B cell (primary cell): ENCODE results near the gene BBIP1. TPM values are rescaled to one million over a fixed set of nuclear protein-coding genes. Genes with fewer than 3 reads are reported as not detected.

ENCODE experiments used
- ATAC-seq: fragments of 200-7000 bp; cut with Tn5 transposase; one replicate; pipeline ENCODE4 v1.10.0; 2021; ENCODE audit warnings: low read depth, mild to moderate bottlenecking, moderate number of reproducible peaks, moderate library complexity
- CTCF ChIA-PET: fragments of 350-600 bp; sonication (Branson Sonifier 250); formaldehyde crosslinking; loops from one replicate; lab custom pipeline; 2021; ENCODE audit warnings: antibody characterized with exemption, inconsistent platforms; lab: Charles Lee
- POLR2A ChIA-PET: fragments of 350-600 bp; sonication (Branson Sonifier 250); formaldehyde crosslinking; loops from one replicate; lab custom pipeline; 2021; ENCODE audit warnings: antibody characterized with exemption; lab: Charles Lee
- DNase-seq: peaks from one replicate; pipeline ENCODE4 v3.0.0; 2013
- H2AFZ ChIP-seq: 2 replicates; pipeline ENCODE4 v1.6.1; 2012; ENCODE audit warnings: mild to moderate bottlenecking, low read depth, low read length; ENCODE audit not compliant: insufficient read depth, poor library complexity, severe bottlenecking
- H3K27ac ChIP-seq, 2 donors: 1 replicate in 1 of 2; 2 replicates in 1 of 2; pipeline ENCODE4 v1.5.1; 2012 to 2013; ENCODE audit warnings: low read length in 2 of 2, mild to moderate bottlenecking in 2 of 2, moderate library complexity in 1 of 2
- H3K27me3 ChIP-seq, 4 experiments: fragments of 200-600 bp in 1 of 4; sonication (generic) in 1 of 4; replicated peaks in 1 of 4; 1 replicate in 2 of 4; 2 replicates in 2 of 4; pipeline versions ENCODE4 v1.6.1 to v1.7.0; 2013 to 2016; ENCODE audit warnings: low read length in 3 of 4, mild to moderate bottlenecking in 2 of 4, mixed read lengths in 1 of 4, moderate library complexity in 1 of 4; ENCODE audit not compliant: insufficient read depth in 4 of 4, control insufficient read depth in 3 of 4; ENCODE audit errors: control extremely low read depth in 1 of 4
- H3K36me3 ChIP-seq, 2 experiments: replicated peaks in 1 of 2; 1 replicate in 1 of 2; 2 replicates in 1 of 2; pipeline versions ENCODE4 v1.6.1 to v1.7.1; 2013; ENCODE audit warnings: low read length in 1 of 2; ENCODE audit not compliant: insufficient read depth in 2 of 2, control insufficient read depth in 1 of 2; ENCODE audit errors: control extremely low read depth in 1 of 2, extremely low read depth in 1 of 2
- H3K4me1 ChIP-seq, 2 donors: fragments of 200-600 bp in 1 of 2; sonication (generic) in 1 of 2; 1 replicate in 1 of 2; 2 replicates in 1 of 2; pipeline versions ENCODE4 v1.5.1 to v1.6.1; 2013 to 2017; ENCODE audit warnings: low read length in 2 of 2; ENCODE audit not compliant: control insufficient read depth in 2 of 2, insufficient read depth in 2 of 2
- H3K4me2 ChIP-seq: replicated peaks from 2 replicates; pipeline ENCODE3; 2012; ENCODE audit warnings: mild to moderate bottlenecking, low read depth, low read length; ENCODE audit not compliant: poor library complexity, severe bottlenecking
- H3K4me3 ChIP-seq, 5 experiments: fragments of 200-600 bp in 1 of 5; sonication (generic) in 1 of 5; 1 replicate in 3 of 5; 2 replicates in 2 of 5; pipeline versions ENCODE4 v1.5.1 to v1.7.0; 2011 to 2016; ENCODE audit warnings: low read length in 4 of 5, mild to moderate bottlenecking in 4 of 5, low read depth in 2 of 5, control low read depth in 1 of 5, moderate library complexity in 1 of 5; ENCODE audit not compliant: insufficient read depth in 1 of 5; ENCODE audit errors: control extremely low read depth in 1 of 5, extremely low read depth in 1 of 5
- H3K79me2 ChIP-seq: fragments of 200-600 bp; sonication (generic); one replicate; pipeline ENCODE4 v1.6.0; 2016; ENCODE audit warnings: low read length; ENCODE audit not compliant: control insufficient read depth, insufficient read depth
- H3K9ac ChIP-seq: fragments of 200-600 bp; sonication (generic); 2 replicates; pipeline ENCODE4 v1.6.1; 2017; ENCODE audit warnings: mild to moderate bottlenecking, low read length, moderate library complexity
- H3K9me3 ChIP-seq, 3 donors: one replicate each; pipeline versions ENCODE4 v1.6.1 to v1.7.1; 2013; ENCODE audit warnings: low read length in 2 of 3; ENCODE audit not compliant: control insufficient read depth in 2 of 3, insufficient read depth in 1 of 3; ENCODE audit errors: control extremely low read depth in 1 of 3
- H4K20me1 ChIP-seq: 2 replicates; pipeline ENCODE4 v1.6.0; 2012; ENCODE audit warnings: mild to moderate bottlenecking, low read length; ENCODE audit not compliant: insufficient read depth, control insufficient read depth, poor library complexity, severe bottlenecking
- H3K27ac Mint-ChIP-seq: one replicate; pipeline ENCODE4 v1.8.0; 2021; ENCODE audit warnings: mixed read lengths
- H3K27me3 Mint-ChIP-seq: one replicate; pipeline ENCODE4 v1.8.0; 2021; ENCODE audit warnings: mixed read lengths
- H3K4me1 Mint-ChIP-seq: one replicate; pipeline ENCODE4 v1.8.0; 2021; ENCODE audit warnings: mixed read lengths
- H3K4me3 Mint-ChIP-seq: one replicate; pipeline ENCODE4 v1.8.0; 2021; ENCODE audit warnings: mixed read lengths
- H3K9me3 Mint-ChIP-seq: one replicate; pipeline ENCODE4 v1.8.0; 2022; ENCODE audit warnings: mixed read lengths; ENCODE audit not compliant: insufficient read depth
- CTCF ChIP-seq: fragments of 200-600 bp; IDR thresholded peaks from one replicate; pipeline ENCODE4 v1.8.0; 2022; ENCODE audit warnings: antibody characterized with exemption, mild to moderate bottlenecking
- EZH2 ChIP-seq: IDR thresholded peaks from 2 replicates; pipeline ENCODE4 v1.6.1; 2012; ENCODE audit warnings: borderline replicate concordance, low read depth, mild to moderate bottlenecking, moderate library complexity, low read length; ENCODE audit not compliant: insufficient read depth, poor library complexity, severe bottlenecking
- WGBS: methylation state at CpG from one replicate; pipeline ENCODE4 v1.1.5; 2013; ENCODE audit warnings: missing lambda C conversion rate; ENCODE audit not compliant: insufficient coverage; 5-methylcytosine and 5-hydroxymethylcytosine counted together
- intact Hi-C: fragments of 100-400 bp; cut with micrococcal nuclease; formaldehyde crosslinking; loops from one replicate; pipeline ENCODE4 v1.10.0; 2022
- polyA plus RNA-seq: library from polyadenylated mRNA; depleted of rRNA; stranded (reverse); fragments of >200 nt; gene quantifications from 2 replicates; pipeline ENCODE4 v1.2.3, GENCODE V29; 2012
- total RNA-seq, 2 donors: library from RNA; stranded (reverse); fragments of 120-200 nt in 1 of 2; gene quantifications; 1 replicate in 1 of 2; 2 replicates in 1 of 2; pipeline versions ENCODE4 v1.2.3 to v1.2.4, GENCODE V29; 2013 to 2022

The BBIP1 gene
- total and polyA plus RNA-seq, 2 donors (not counting 1 experiment from before 2014, with no cell fraction given): 10.6 to 46.1 TPM

GRCh38 chr10:110900983-110901382, 18.0 kb downstream of the BBIP1 start:
- TF ChIP-seq EZH2: no peak
- TF ChIP-seq CTCF: no peak
- Histone ChIP-seq H3K27me3 (no peaks in the 10 kb centered on the region), H3K27ac (no peak overlapping the region), H3K79me2 (peaks cover 11% of the 10 kb centered on the region), H2AFZ (no peak overlapping the region), H3K4me1 (peaks cover 0 to 3% of the 10 kb centered on the region in 2 donors), H3K4me3 (no peak overlapping the region), H3K36me3 (peaks cover 13 to 53% of the 10 kb centered on the region in 2 experiments), H3K9ac (no peak overlapping the region), H3K9me3 (no peaks in the 10 kb centered on the region), H3K4me2 (no peak overlapping the region), H4K20me1 (peaks cover 11% of the 10 kb centered on the region)
- H3K4me1 Mint-ChIP-seq: peaks cover 11% of the 10 kb centered on the region
- H3K4me3 Mint-ChIP-seq: no peak overlapping the region
- DNase-seq (no peak), ATAC-seq (no peak)
- H3K27me3 Mint-ChIP-seq: no peaks in the 10 kb centered on the region
- CTCF ChIA-PET: interaction anchor here (0.5 to 2.9 kb wide), 6 partner anchors 7 to 354 kb away, joined by 3 to 10 read pairs (median 6); no protein-coding TSS in a partner anchor
- intact Hi-C loops: no loop called here
- POLR2A ChIA-PET: no interaction called here
- H3K27ac Mint-ChIP-seq: no peak overlapping the region
- 100% methylated on average over 2 of the region's 2 CpGs for WGBS
- H3K9me3 Mint-ChIP-seq: no peaks in the 10 kb centered on the region

GRCh38 chr10:110898391-110898790, 20.6 kb downstream of the BBIP1 start:
- ChIA-PET POLR2A (interaction anchor here (0.7 kb wide), 1 partner anchor 91 kb away, joined by 4 read pairs; no protein-coding TSS in a partner anchor), CTCF (interaction anchor here (1.2 to 11.2 kb wide), 7 partner anchors 15 to 592 kb away, joined by 3 to 169 read pairs (median 4); no protein-coding TSS in a partner anchor)
- intact Hi-C loops: no loop called here

More at GRCh38 chr10:110898391-110898790, 20.6 kb downstream of the BBIP1 start:
- H3K36me3 ChIP-seq: peaks cover 6 to 68% of the 10 kb centered on the region in 2 experiments
- H3K4me2 ChIP-seq: no peak overlapping the region
- no peaks in the 10 kb centered on the region for H3K27me3 Mint-ChIP-seq
- no peak overlapping the region for H3K27ac Mint-ChIP-seq
- no peaks in the 10 kb centered on the region for H3K9me3 ChIP-seq
- no peaks in the 10 kb centered on the region for H3K27me3 ChIP-seq
- no peak overlapping the region for H2AFZ ChIP-seq
- no peak for ATAC-seq
- H3K4me3 Mint-ChIP-seq: no peak overlapping the region
- DNase-seq: no peak
- TF ChIP-seq CTCF (no peak), EZH2 (no peak)
- H3K27ac ChIP-seq: no peak overlapping the region
- no peak overlapping the region for H3K4me3 ChIP-seq
- peaks cover 22% of the 10 kb centered on the region for H3K4me1 Mint-ChIP-seq
- peaks cover 0 to 5% of the 10 kb centered on the region in 2 donors for H3K4me1 ChIP-seq
- H3K79me2 ChIP-seq: peaks cover 19% of the 10 kb centered on the region
- H4K20me1 ChIP-seq: peaks cover 22% of the 10 kb centered on the region
- H3K9ac ChIP-seq: no peak overlapping the region
- H3K9me3 Mint-ChIP-seq: no peaks in the 10 kb centered on the region
